SK-N-SH (cell line): ENCODE results near the gene OR4S2.

Experiments used
- CHD2 ChIP-seq: fragments of 150-350 bp; IDR thresholded peaks from 2 replicates; pipeline ENCODE4 v1.6.1; 2018; ENCODE audit warnings: low read length; ENCODE audit not compliant: partially characterized antibody
- ELF1 ChIP-seq: IDR thresholded peaks from 2 replicates; pipeline ENCODE4 v1.4.0; 2012
- EP300 ChIP-seq, 2 experiments: IDR thresholded peaks; 2 replicates each; pipeline versions ENCODE4 v1.4.0 to v1.6.1; 2012; ENCODE audit warnings: borderline replicate concordance in 1 of 2, low read depth in 1 of 2, low read length in 1 of 2
- POLR2AphosphoS5 ChIP-seq: IDR thresholded peaks from 2 replicates; pipeline ENCODE4 v1.6.1; 2012; ENCODE audit warnings: low read depth, low read length
- RCOR1 ChIP-seq: fragments of 150-350 bp; IDR thresholded peaks from 2 replicates; pipeline ENCODE4 v1.6.1; 2017; ENCODE audit warnings: antibody characterized with exemption, low read length
- TAF1 ChIP-seq: IDR thresholded peaks from 2 replicates; pipeline ENCODE4 v1.6.1; 2012; ENCODE audit warnings: low read depth, mild to moderate bottlenecking, low read length, moderate library complexity, borderline replicate concordance
- TF ChIP-seq, protein P1 (sequence below): fragments of 200-600 bp; sonication (generic); IDR thresholded peaks from 2 replicates; pipeline ENCODE4 v1.6.1; 2017; ENCODE audit warnings: antibody characterized with exemption, mild to moderate bottlenecking, moderate library complexity

DNA sequence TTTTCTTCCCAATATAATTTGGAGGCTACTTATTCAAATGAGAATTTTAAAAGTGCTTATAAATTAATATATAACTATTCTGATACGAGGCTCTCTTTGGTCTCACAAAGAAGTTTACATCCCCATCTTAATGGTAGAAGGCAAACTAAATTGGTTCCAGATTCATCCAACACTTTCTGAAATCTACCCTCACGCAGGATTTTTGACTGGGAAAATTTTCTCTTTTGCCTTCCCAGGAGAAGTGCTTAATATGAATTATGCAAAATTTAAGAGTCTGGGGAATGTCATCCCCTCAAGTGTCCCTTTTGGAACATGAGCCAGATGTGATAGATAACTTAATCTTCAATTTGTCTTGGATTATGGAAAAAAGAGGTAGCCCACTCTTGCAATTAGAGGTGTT is 40.6 kb upstream of the OR4S2 start, which contains the start of gene OR4C11:
- no peak for TF ChIP-seq CHD2
- TF ChIP-seq POLR2AphosphoS5 = no peak
- no peak for TF ChIP-seq ELF1
- TF ChIP-seq, protein P1, sequence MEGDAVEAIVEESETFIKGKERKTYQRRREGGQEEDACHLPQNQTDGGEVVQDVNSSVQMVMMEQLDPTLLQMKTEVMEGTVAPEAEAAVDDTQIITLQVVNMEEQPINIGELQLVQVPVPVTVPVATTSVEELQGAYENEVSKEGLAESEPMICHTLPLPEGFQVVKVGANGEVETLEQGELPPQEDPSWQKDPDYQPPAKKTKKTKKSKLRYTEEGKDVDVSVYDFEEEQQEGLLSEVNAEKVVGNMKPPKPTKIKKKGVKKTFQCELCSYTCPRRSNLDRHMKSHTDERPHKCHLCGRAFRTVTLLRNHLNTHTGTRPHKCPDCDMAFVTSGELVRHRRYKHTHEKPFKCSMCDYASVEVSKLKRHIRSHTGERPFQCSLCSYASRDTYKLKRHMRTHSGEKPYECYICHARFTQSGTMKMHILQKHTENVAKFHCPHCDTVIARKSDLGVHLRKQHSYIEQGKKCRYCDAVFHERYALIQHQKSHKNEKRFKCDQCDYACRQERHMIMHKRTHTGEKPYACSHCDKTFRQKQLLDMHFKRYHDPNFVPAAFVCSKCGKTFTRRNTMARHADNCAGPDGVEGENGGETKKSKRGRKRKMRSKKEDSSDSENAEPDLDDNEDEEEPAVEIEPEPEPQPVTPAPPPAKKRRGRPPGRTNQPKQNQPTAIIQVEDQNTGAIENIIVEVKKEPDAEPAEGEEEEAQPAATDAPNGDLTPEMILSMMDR = no peak
- TF ChIP-seq RCOR1 = no peak
- no peak for TF ChIP-seq EP300 (IDR thresholded peaks at IDR 0.05; ENCODE audit: borderline replicate concordance in 1 of 2, low read depth in 1 of 2, low read length in 1 of 2)
- TF ChIP-seq TAF1 = no peak
